Parathyroid adenoma (tissue), 2 donors: ENCODE measurements around the gene ZBTB37.

Experiments used
- H2AFZ ChIP-seq: fragments of 300-600 bp; sonication (generic); one replicate; pipeline ENCODE4 v1.7.0; 2017; ENCODE audit warnings: antibody characterized with exemption, mild to moderate bottlenecking
- H3K27ac ChIP-seq: fragments of 300-600 bp; sonication (generic); one replicate; pipeline ENCODE4 v1.7.0; 2017
- H3K27me3 ChIP-seq: fragments of 300-600 bp; sonication (generic); one replicate; pipeline ENCODE4 v1.7.0; 2017; ENCODE audit warnings: low read length; ENCODE audit not compliant: control insufficient read depth, insufficient read depth
- H3K36me3 ChIP-seq: fragments of 300-600 bp; sonication (generic); one replicate; pipeline ENCODE4 v1.7.0; 2017; ENCODE audit warnings: low read length; ENCODE audit not compliant: control insufficient read depth, insufficient read depth
- H3K4me1 ChIP-seq: fragments of 300-600 bp; sonication (generic); one replicate; pipeline ENCODE4 v1.7.0; 2017; ENCODE audit warnings: control low read depth
- H3K4me2 ChIP-seq: fragments of 300-600 bp; sonication (generic); one replicate; pipeline ENCODE4 v1.7.0; 2017; ENCODE audit warnings: low read length
- H3K4me3 ChIP-seq: fragments of 300-600 bp; sonication (generic); one replicate; pipeline ENCODE4 v1.7.0; 2017; ENCODE audit warnings: low read depth, low read length
- H3K79me2 ChIP-seq: fragments of 300-600 bp; sonication (generic); one replicate; pipeline ENCODE4 v1.7.0; 2017; ENCODE audit warnings: control low read depth
- H3K9ac ChIP-seq: fragments of 300-600 bp; sonication (generic); one replicate; pipeline ENCODE4 v1.7.0; 2017; ENCODE audit warnings: mild to moderate bottlenecking
- H3K9me3 ChIP-seq: fragments of 300-600 bp; sonication (generic); one replicate; pipeline ENCODE4 v1.7.0; 2017; ENCODE audit warnings: low read length; ENCODE audit not compliant: control insufficient read depth
- TF ChIP-seq, protein P1 (sequence below): fragments of 300-600 bp; sonication (generic); IDR thresholded peaks from one replicate; pipeline ENCODE4 v1.7.0; 2017; ENCODE audit warnings: antibody characterized with exemption, mild to moderate bottlenecking
- donor health status: primary hyperparathyroidism.

ZBTB37 gene, protein sequence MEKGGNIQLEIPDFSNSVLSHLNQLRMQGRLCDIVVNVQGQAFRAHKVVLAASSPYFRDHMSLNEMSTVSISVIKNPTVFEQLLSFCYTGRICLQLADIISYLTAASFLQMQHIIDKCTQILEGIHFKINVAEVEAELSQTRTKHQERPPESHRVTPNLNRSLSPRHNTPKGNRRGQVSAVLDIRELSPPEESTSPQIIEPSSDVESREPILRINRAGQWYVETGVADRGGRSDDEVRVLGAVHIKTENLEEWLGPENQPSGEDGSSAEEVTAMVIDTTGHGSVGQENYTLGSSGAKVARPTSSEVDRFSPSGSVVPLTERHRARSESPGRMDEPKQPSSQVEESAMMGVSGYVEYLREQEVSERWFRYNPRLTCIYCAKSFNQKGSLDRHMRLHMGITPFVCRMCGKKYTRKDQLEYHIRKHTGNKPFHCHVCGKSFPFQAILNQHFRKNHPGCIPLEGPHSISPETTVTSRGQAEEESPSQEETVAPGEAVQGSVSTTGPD

DNA sequence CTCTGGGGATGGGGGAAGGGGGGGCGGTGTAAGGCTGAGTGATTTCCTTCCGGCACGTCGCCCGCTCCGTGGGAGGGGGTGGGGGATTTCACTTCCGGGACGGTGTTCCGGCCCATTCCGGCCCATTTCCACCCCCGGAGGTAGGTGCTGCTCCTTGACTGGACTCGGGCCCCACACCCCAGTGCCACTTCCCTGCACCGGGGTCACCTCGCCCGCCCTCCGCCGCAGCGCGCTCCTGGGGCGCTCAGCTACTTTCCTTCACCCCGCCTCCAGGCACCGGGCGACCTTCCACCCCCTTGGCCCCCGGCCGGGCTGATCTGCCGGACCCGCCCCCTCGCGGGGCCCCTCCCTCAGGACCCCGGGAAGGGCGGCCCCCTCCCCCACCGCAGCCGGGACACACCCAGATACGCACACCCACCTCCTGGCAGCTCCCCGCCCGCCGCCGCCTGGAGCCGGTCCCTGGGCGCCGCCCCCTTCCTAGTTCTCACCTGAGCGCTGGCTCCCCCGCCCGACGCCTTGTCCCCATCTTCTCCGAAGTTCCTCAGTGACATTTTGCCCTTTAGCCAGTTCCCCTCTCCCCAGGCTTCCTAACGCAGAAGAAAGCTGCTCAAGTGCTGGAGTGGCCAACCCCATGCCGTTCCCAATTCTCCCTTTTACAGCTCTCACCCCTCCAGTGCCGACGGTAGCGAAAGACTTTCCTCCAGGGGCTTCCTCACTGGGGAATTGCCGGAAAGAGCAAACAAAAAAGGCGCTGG lies at the start of gene ZBTB37:
Gene ZBTB37, plus strand, starts transcription at position 115 of the 755 bp plus-strand sequence. CDS start 1,846 bp downstream, outside the sequence.
- H3K4me1 ChIP-seq = peaks cover 13% of the 10 kb centered on the region

DNA sequence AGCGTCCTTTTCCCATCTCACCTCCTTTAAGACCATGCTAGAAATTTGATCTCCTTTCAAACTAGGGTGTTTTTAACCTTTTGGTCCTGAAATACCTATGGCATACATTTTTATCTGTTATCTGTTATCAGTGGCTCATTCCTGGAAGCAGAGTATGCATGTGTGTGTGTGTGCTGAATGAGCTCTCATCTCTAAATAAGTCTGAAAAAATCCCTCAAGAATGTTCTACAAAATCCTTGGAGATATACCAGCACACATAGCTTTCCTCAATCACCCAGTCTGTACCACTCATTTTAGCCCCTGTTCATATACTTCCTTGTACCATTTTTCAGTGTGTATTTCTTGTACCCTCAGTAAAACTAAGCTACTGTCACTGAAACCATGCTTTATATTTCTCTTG lies 49.7 kb upstream of the ZBTB37 start:
- TF ChIP-seq, protein P1, sequence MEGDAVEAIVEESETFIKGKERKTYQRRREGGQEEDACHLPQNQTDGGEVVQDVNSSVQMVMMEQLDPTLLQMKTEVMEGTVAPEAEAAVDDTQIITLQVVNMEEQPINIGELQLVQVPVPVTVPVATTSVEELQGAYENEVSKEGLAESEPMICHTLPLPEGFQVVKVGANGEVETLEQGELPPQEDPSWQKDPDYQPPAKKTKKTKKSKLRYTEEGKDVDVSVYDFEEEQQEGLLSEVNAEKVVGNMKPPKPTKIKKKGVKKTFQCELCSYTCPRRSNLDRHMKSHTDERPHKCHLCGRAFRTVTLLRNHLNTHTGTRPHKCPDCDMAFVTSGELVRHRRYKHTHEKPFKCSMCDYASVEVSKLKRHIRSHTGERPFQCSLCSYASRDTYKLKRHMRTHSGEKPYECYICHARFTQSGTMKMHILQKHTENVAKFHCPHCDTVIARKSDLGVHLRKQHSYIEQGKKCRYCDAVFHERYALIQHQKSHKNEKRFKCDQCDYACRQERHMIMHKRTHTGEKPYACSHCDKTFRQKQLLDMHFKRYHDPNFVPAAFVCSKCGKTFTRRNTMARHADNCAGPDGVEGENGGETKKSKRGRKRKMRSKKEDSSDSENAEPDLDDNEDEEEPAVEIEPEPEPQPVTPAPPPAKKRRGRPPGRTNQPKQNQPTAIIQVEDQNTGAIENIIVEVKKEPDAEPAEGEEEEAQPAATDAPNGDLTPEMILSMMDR = no peak
- Histone ChIP-seq H2AFZ (no peak overlapping the region), H3K9ac (no peak overlapping the region), H3K9me3 (no peaks in the 10 kb centered on the region), H3K27ac (no peak overlapping the region), H3K4me1 (no peaks in the 10 kb centered on the region), H3K27me3 (no peaks in the 10 kb centered on the region), H3K36me3 (no peaks in the 10 kb centered on the region), H3K4me2 (no peak overlapping the region), H3K79me2 (no peaks in the 10 kb centered on the region), H3K4me3 (no peak overlapping the region)

More for the DNA sequence above, at the start of gene ZBTB37:
- Histone ChIP-seq H3K9me3 (no peaks in the 10 kb centered on the region), H3K79me2 (no peaks in the 10 kb centered on the region), H3K27ac (peak within 1 kb of the TSS; percentile 91), H3K4me3 (peak within 1 kb of the TSS; percentile 85), H3K4me2 (peak within 1 kb of the TSS; percentile 89), H3K9ac (no peak within 1 kb of the TSS), H3K27me3 (no peaks in the 10 kb centered on the region), H2AFZ (peak within 1 kb of the TSS; percentile 74), H3K36me3 (no peaks in the 10 kb centered on the region)
- TF ChIP-seq, protein P1 = peak; percentile 7

DNA sequence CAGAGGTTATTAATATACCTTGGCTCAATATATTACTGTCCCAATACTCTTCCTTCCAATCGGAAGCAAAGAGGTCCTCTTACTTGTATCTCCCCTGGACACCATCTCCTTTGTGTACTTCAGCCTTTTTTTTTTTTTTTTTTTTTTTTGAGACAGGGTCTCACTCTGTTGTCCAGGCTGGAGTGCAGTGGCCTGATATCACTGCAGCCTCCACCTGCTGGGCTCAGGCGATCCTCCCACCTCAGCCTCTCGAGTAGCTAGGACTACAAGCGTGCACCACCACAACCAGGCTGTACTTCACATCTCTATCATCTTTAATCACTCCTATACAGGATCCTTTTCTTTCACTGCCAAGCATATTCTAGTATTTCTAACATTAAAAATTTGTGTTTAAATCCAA lies 46.5 kb upstream of the ZBTB37 start:
- TF ChIP-seq, protein P1 = no peak
- Histone ChIP-seq H3K4me3 (no peak overlapping the region), H3K9ac (no peak overlapping the region), H3K79me2 (no peaks in the 10 kb centered on the region), H3K27me3 (no peaks in the 10 kb centered on the region), H2AFZ (no peak overlapping the region), H3K9me3 (no peaks in the 10 kb centered on the region), H3K4me1 (no peaks in the 10 kb centered on the region), H3K4me2 (no peak overlapping the region), H3K36me3 (no peaks in the 10 kb centered on the region), H3K27ac (no peak overlapping the region)

DNA sequence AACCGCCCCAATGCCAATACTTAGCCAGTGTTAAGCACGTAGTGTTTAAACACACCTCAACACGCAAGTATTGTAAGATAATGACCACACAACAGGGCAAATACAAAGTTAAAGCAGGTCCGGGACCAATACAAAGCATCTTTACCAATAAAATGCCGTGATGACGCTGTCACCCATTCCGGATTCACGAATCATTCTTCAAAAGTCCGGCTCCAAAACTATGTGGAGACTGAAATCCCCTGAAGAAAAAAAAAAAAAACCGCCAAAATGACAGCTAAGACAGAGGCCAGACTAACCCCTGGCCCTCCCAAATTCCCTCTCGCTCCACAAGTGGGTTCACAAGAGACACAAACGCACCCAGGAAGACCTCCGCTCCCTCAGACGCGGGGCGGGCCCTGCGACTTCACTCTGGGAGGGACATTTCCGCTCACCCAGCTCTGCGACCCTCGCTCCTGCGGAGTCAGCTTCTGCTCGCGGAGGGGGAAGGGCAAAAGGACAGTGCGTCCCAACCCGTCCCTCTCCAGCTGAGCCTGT lies 44.3 kb upstream of the ZBTB37 start:
- TF ChIP-seq, protein P1 = no peak
- H3K79me2 ChIP-seq = no peaks in the 10 kb centered on the region
- H3K9me3 ChIP-seq = no peaks in the 10 kb centered on the region
- H3K4me3 ChIP-seq = peak overlapping the region; percentile 78
- no peaks in the 10 kb centered on the region for H3K27me3 ChIP-seq
- peak overlapping the region; percentile 86 for H3K4me2 ChIP-seq
- H3K9ac ChIP-seq = peak overlapping the region; percentile 21
- H3K36me3 ChIP-seq = no peaks in the 10 kb centered on the region
- H3K4me1 ChIP-seq = no peaks in the 10 kb centered on the region
- H2AFZ ChIP-seq = peak overlapping the region; percentile 95
- peak overlapping the region; percentile 88 for H3K27ac ChIP-seq
